Spleen (tissue), 7 donors: ENCODE results near the gene GLIS1.

Experiments
- CTCF ChIP-seq, 11 experiments: fragments of 200-600 bp in 7 of 11; fragments of 450-650 bp in 4 of 11; sonication (generic) in 4 of 11; IDR thresholded peaks in 8 of 11; conservative IDR thresholded peaks in 3 of 11; 1 replicate in 7 of 11; 2 replicates in 4 of 11; pipeline versions ENCODE4 v1.4.0 to v1.8.0; 2016 to 2021; ENCODE audit warnings: antibody characterized with exemption in 11 of 11, inconsistent platforms in 4 of 11, mild to moderate bottlenecking in 1 of 11
- POLR2A ChIP-seq, 3 donors: fragments of 450-650 bp; IDR thresholded peaks; one replicate each; pipeline ENCODE4 v1.5.1; 2017; ENCODE audit warnings: antibody characterized with exemption in 3 of 3, mild to moderate bottlenecking in 1 of 3
- POLR2AphosphoS5 ChIP-seq, 3 donors: sonication (generic); formaldehyde crosslinking; IDR thresholded peaks; one replicate each; pipeline ENCODE4 v1.5.1; 2017; ENCODE audit warnings: antibody characterized with exemption in 3 of 3
- donor health status: DM: no; HTN: no; CAD: no; lungs with moderate emphysema.
- donor health status: DM: no; HTN: no; CAD: no.
- donor health status: DM: no; HTN: no; CAD: no.

GRCh38 chr1:53503433-53504217 is 235.3 kb downstream of the GLIS1 start:
- TF ChIP-seq CTCF (IDR thresholded peaks at IDR 0.05 in 8 of 11, conservative IDR thresholded peaks at IDR 0.05 in 3 of 11), result no peak
- no peak for TF ChIP-seq POLR2A (IDR thresholded peaks at IDR 0.05)
- TF ChIP-seq POLR2AphosphoS5 (IDR thresholded peaks at IDR 0.05), result no peak
